COLO829 (cell line): ENCODE data around the gene ECT2.
"Not testable (repeated sequence)": the region's sequence is repeated elsewhere in the genome, so short reads cannot be mapped to it uniquely, and the experiment has no call there.

ENCODE experiments used
- DNase-seq: peaks from one replicate; pipeline ENCODE4 v3.0.0; 2012; ENCODE audit warnings: low spot score

Gene ECT2

DNA sequence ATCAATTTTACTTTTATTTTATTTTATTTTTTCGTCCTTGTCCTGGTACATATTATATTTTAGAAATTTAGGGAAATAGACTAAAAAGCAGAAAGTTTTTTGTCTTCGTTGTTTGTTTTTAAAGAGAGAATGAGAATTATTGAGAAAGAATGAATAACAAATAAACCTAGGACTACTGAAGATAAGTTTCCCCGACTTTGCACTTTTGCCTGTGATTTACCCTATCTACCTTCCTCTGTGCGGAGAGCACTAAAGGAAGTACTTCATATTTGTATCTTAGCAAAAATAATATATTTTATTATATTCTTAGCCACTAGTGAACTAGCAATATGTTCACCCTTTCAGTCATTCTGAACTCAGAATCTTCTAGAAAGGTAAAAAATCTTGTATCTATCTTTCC is 60.6 kb downstream of the ECT2 start:
- DNase-seq: no peak

DNA sequence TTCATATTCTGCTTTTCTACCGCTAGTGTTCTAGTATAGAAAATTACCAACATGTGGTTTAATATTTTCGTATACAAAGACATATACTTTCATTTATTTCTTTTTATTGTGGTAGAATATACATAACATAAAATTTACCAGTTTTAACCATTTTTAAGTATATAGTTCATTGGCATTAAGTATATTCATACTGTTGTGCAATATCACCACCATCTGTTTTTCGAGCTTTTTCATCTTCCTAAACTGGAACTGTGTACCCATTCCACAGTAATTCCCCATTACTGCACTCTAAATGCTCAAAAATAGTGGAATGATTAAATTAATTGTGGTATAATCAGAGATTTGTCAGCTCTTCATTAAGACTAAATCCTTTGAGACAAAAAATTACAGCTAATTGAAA is 62.9 kb downstream of the ECT2 start:
- DNase-seq: no peak

DNA sequence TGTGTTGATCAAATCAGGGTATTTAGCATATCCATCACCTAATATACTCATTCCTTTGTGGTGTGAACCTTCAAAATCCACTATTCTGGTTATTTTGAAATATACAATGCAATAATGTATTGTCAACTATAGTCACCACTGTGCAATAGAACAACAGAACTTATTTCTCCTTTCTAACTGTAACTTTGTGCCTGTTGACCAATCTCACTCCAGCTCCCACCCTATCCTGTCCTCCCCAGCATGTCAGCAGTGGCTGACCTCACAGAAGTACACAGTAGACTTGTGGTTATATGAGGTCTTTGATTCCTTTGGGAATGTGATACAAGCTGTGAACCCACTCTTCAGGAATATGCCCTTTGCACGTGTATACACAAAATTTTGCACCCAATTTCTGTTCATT is 64.2 kb downstream of the ECT2 start:
- no peak for DNase-seq

- no peak for DNase-seq
These were observed 65.3 kb downstream of the ECT2 start for GRCh38 chr3:172815857-172816256.

DNA sequence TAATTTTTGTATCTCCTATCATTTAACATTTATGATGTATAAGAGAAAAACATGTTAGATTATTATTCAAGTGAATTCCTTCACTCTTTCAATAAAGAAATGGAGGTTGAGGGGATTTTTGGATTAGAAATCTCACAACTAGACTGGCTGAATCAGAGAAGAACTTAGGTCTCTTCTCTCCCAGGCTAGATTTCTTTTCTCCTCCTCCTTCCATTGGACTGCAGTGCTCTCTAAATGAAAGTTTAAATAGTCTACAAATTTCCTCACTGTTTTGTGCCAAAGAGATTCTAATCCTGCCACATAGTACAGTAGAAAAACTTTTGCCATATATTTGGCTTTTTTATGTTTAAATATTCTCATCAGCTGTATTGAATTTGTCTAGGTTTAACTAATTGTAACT is 65.8 kb downstream of the ECT2 start:
- DNase-seq: no peak

- no peak for DNase-seq
These were observed 66.4 kb downstream of the ECT2 start for GRCh38 chr3:172816968-172817367.

DNA sequence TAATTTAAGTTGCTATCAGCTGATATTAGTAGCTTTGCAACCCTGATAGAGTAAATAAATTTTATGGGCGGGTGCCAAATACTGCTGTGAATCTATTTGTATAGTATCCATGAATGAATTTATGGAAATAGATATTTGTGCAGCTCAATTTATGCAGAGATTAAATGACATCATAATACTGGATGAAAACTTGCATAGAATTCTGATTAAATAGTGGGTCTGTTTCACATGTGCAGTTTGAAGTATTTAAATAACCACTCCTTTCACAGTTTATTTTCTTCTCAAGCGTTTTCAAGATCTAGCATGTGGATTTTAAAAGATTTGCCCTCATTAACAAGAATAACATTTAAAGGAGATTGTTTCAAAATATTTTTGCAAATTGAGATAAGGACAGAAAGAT is 70.0 kb downstream of the ECT2 start:
- DNase-seq: no peak

DNA sequence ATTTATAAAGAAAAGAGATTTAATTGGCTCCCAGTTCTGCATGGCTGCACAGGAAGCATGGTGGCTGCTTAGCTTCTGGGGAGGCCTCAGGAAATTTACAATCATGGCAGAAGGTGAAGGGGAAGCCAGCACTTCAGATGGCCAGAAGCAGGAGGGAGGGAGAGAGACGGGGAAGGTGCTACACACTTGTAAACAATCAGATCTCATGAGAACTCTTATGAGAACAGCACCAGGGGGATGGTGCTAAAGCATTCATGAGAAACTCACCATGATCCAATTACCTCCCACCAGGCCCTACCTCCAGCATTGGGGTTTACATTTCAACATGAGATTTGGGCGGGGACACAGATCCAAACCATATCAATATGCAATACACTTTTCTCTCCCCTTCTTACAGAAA is 73.7 kb downstream of the ECT2 start:
- DNase-seq: no peak

DNA sequence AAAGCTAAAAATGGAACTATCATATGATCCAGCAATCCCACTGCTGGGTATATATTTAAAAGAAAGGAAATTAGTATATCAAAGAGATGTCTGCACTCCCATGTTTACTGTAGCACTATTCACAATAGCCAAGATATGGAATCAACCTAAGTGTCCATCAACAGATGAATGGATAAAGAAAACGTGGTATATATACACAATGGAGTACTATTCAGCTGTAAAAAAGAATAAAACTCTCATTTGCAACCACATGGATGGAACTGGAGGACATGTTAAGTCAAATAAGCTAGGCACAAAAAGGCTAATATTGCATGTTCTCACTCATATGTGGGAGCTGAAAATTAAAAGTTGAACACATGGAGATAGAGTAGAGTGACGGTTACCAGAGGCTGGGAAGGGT is 76.7 kb downstream of the ECT2 start:
- not testable (repeated sequence) for DNase-seq

DNA sequence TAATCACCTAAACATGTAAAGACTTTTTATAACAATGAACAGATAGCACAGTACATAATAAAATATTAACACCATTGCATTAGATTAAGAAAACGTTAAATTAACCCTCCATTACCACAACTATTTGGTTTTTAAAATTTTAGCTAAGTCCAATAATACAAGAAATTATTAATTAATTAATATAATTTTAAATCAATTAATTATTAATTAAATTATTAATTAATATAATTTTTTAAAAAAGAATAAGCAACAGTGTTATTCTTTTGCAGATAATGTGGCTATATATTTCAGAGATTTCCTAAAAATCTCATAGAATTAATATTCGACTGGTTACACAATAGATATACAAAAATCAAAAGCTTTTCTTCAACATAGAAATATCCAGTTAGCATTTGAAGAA is 82.5 kb downstream of the ECT2 start:
- no peak for DNase-seq

DNA sequence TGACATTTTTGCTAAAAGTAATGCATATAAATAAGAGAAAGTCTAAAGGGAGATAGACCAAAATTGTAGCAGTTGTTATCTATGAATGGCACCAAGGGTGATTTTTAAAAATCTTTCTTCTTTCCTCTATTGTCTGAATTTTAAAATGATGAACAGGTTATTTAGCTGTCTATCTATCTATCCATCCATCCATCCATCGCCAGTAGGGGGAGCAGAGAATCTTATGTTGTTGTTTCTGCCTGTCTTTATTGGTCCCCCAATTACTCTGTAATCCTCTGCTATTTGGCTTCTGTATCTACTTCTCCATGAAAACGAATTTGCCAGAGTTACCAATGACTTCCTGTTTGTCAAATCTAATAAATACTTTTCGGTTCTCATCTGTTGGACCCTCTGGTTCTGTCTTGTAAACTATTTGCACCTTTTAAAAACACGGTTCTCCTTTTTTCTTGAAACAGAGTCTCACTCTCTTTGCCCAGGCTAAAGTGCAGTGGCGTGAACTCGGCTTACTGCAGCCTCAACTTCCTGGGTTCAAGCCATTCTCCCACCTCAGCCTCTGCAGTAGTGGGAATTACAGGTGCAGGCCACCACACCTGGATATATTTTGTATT is 86.0 kb downstream of the ECT2 start:
- no peak for DNase-seq

DNA sequence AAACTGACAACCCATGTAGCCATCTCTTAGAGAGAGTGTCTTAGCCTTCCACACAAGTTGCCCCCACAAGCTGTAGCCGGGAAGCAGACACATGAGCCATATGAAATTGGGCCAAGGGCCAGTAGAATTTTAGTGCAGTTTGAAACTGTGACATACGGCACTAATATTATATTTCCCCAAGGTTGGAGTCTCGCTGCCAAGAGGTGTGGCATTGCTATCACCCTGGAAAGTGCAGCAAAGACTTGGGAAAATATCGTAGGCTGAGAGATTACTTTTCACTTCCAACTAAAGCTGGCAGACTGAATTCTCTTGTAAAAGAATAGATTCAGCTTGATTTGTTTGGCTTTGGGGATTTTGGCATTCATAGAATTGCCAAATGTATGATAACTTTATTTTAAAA is 89.2 kb downstream of the ECT2 start:
- DNase-seq: no peak

- no peak for DNase-seq
These were observed 89.9 kb downstream of the ECT2 start for GRCh38 chr3:172840463-172840862.

GRCh38 chr3:172840913-172841312 is 90.4 kb downstream of the ECT2 start:
- no peak for DNase-seq

DNA sequence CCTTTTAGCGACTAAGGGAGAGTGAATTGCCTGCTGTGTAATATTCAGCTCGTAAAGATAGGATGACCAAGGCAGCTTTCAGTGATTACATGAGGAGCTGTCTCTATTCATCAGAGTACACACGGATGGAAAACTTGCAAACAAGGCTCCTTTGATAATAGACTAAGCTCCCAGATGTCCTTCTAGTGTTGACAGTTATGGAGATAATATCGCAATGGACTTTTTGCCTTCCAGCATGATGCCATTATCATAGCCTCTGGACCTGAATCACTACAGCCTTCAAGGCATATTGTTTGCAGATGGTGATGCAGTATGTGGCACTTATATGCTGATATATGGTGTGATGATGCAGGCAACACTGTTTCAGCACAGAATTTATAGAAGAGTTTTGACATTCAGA is 93.9 kb downstream of the ECT2 start:
- peak; percentile 76 for DNase-seq

GRCh38 chr3:172846103-172846561 is 95.6 kb downstream of the ECT2 start:
- no peak for DNase-seq

GRCh38 chr3:172846706-172847105 is 96.2 kb downstream of the ECT2 start:
- DNase-seq: peak; percentile 31

GRCh38 chr3:172847292-172847691 is 96.8 kb downstream of the ECT2 start:
- DNase-seq: no peak

- DNase-seq: peak; percentile 87
These were observed 98.4 kb downstream of the ECT2 start for GRCh38 chr3:172848910-172849309.

- DNase-seq: no peak
These were observed 102.5 kb downstream of the ECT2 start for GRCh38 chr3:172853005-172853404.

GRCh38 chr3:172853921-172854666 is 103.6 kb downstream of the ECT2 start:
- no peak for DNase-seq

DNA sequence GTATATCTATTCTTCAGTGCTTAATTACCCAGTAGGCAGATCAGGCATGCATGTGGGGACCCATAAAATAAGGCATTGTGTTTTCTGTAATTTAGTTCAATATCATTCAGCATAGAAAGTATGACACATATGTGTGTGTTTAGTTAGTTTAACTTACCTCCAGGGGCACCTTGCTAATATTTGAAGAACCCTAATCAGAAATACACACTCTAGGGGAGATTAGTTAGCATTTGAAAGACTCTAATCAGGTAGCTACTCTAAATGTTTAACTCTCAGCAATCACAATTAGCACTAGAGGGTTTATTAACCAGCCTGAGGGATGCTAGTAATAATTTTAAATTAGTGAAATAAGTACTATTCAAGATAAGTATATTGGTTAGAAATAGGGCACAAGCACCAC is 104.5 kb downstream of the ECT2 start:
- no peak for DNase-seq

DNA sequence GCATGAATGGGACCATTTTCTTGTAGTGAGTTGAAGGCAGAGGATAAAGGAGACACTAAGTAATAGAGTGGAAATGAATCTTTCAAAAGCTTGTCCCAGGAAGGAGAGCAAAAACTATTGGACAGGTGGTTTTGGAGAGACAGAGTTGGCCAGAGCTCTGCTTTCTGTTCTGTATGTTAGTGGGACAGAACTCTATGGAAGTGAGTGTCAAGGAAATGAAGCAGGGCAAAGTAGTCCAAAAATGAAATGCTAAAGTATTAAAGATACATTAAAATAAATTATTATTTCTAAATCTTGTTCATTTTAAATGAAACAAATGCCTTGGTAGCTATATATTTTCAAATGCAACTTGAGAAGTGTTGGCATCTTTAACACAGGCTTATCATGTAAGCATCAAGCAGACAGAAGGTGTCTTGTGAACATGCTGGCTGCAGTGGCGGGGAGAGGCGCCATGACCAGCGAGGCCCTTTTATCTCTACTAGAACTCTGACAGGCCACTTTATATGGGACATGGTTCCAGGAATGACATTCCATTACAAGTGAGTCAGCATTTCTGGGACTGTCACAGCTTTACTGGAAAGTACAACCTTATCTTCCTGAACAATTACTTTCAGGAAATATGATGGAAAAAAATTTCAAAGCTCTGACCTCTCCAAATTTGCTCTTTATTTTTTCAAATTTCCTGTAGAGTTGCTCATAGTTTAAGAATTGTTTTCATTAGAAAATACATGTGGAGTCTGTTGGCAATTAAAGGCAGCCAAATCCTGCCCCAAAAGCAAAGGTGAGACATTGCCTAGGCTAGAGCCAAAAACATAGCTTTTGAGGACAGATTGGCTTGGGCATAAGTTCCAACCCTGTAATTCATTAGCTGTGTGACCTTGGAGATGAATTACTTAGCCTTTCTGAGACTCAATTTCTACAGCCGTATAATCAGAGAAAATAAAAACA is 106.5 kb downstream of the ECT2 start:
- DNase-seq: no peak
